Urinary bladder (tissue), 4 donors: ENCODE results near the gene GALR2. TPM values are rescaled to one million over a fixed set of nuclear protein-coding genes. Genes with fewer than 3 reads are reported as not detected.

Source experiments
- DNase-seq: peaks from one replicate; pipeline ENCODE4 v3.0.0-alpha.2; 2015; ENCODE audit errors: extremely low spot score
- H3K27ac ChIP-seq: one replicate; pipeline ENCODE4 v1.5.1; 2013; ENCODE audit warnings: low read depth, mild to moderate bottlenecking, moderate library complexity
- H3K36me3 ChIP-seq: one replicate; pipeline ENCODE4 v1.6.1; 2013; ENCODE audit warnings: mild to moderate bottlenecking, moderate library complexity; ENCODE audit not compliant: insufficient read depth
- H3K4me1 ChIP-seq: one replicate; pipeline ENCODE4 v1.6.1; 2013; ENCODE audit warnings: mild to moderate bottlenecking, moderate library complexity; ENCODE audit not compliant: insufficient read depth
- H3K4me3 ChIP-seq: one replicate; pipeline ENCODE4 v1.5.1; 2013; ENCODE audit warnings: low read depth, low read length
- WGBS: extraction: QIAGEN DNeasy Blood & Tissue Kit; methylation state at CpG from one replicate; pipeline ENCODE4 v1.1.7; 2013; 5-methylcytosine and 5-hydroxymethylcytosine counted together
- polyA plus RNA-seq: library from polyadenylated mRNA; stranded (reverse); fragments of 200-250 nt; gene quantifications from one replicate; pipeline ENCODE4 v1.2.3, GENCODE V29; 2013
- total RNA-seq: library from RNA; depleted of rRNA; stranded (reverse); fragments of >200 nt; gene quantifications from one replicate; pipeline ENCODE4 v1.2.3, GENCODE V29; 2014
- donor health status: healthy with polysubstance abuse.
- donor health status: healthy.

The GALR2 gene, protein sequence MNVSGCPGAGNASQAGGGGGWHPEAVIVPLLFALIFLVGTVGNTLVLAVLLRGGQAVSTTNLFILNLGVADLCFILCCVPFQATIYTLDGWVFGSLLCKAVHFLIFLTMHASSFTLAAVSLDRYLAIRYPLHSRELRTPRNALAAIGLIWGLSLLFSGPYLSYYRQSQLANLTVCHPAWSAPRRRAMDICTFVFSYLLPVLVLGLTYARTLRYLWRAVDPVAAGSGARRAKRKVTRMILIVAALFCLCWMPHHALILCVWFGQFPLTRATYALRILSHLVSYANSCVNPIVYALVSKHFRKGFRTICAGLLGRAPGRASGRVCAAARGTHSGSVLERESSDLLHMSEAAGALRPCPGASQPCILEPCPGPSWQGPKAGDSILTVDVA
- not detected for total RNA-seq
- polyA plus RNA-seq: 0.09 TPM

DNA sequence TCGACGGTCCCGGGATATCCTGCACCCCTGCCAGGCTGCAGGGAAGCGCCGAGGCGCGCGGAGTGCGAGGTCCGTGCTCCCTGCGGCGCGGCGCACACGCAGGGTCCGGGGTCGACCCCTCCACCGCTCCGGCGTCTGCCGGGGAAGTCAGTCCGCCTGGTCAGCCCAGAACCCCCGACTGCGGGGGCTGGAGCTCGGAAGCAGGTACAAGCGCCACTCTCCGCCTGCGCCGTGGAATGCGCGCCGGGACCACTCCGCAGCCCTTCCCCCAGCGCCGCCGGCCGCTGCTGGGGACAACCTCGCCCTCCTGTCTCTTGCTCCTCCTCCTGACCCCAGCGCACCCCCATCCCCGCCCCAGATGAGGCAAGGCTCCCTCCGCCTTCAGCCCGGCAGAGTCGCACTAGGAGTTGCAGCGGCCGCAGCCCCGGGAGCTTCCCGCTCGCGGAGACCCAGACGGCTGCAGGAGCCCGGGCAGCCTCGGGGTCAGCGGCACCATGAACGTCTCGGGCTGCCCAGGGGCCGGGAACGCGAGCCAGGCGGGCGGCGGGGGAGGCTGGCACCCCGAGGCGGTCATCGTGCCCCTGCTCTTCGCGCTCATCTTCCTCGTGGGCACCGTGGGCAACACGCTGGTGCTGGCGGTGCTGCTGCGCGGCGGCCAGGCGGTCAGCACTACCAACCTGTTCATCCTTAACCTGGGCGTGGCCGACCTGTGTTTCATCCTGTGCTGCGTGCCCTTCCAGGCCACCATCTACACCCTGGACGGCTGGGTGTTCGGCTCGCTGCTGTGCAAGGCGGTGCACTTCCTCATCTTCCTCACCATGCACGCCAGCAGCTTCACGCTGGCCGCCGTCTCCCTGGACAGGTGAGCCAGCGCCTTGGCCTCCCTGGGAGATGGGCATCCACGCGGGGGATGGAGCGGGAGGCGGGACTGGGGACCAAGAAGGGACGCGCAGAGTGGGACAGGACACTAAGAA is at the start of gene GALR2:
Gene GALR2, plus strand, starts transcription at position 392 of the 974 bp plus-strand sequence. Its CDS starts 103 bp downstream, at position 495.
- whole genome bisulfite sequencing: 2% methylated on average over 92 of the region's 92 CpGs
- no peaks in the 10 kb centered on the region for H3K4me1 ChIP-seq
- no peak within 1 kb of the TSS for H3K4me3 ChIP-seq
- no peak for DNase-seq
- H3K27ac ChIP-seq: no peak within 1 kb of the TSS
- no peaks in the 10 kb centered on the region for H3K36me3 ChIP-seq

DNA sequence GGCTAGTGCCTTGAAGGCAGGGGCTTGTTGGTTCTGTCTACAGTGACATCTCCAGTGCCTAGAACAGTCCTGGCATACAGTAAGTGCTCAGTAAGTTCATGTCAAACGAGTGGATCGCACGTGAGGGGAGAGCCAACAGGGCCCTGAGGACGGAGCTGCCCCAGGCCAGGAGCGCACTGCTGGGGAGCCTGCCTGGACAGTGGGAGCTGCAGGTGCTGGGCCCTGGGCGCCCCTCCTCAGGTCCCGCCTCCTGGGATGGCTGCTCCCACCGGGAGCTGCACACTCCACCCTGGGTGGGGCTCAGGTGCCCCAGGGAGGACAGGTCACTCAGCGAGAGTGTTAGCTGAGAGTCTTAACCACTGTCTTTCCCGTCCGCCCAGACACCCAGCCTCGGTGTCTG is 49.3 kb upstream of the GALR2 start:
- Histone ChIP-seq H3K4me3 (no peak overlapping the region), H3K36me3 (no peaks in the 10 kb centered on the region), H3K4me1 (no peaks in the 10 kb centered on the region), H3K27ac (no peak overlapping the region)
- DNase-seq: no peak
- WGBS: 85% methylated on average over 12 of the region's 12 CpGs

DNA sequence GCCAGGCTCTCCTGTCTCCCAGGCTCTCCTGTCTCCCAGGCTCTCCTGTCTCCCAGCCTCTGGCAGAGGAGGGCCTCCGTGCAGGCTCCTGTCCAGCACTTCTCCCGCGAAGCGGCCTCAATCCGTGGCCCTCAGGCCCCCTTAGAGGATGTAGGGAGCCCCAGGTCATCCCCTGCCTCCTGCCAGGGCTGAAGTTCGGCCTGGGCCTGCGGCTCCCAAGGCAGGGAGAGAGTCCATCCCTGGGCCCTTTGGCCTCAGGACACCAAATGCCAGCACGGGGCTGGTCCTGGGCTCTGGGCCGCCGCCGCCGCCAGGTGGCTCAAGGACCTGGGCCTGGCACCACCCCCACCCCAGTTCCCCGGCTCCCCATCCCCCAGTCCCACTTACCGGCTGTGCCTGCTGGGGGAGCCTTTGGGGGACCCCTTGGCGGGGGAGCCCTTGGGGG is 47.8 kb upstream of the GALR2 start:
- 64% methylated on average over 15 of the region's 15 CpGs for WGBS
- Histone ChIP-seq H3K27ac (peak overlapping the region; percentile 69), H3K36me3 (no peaks in the 10 kb centered on the region), H3K4me3 (peak overlapping the region; percentile 16), H3K4me1 (no peaks in the 10 kb centered on the region)
- DNase-seq: no peak

DNA sequence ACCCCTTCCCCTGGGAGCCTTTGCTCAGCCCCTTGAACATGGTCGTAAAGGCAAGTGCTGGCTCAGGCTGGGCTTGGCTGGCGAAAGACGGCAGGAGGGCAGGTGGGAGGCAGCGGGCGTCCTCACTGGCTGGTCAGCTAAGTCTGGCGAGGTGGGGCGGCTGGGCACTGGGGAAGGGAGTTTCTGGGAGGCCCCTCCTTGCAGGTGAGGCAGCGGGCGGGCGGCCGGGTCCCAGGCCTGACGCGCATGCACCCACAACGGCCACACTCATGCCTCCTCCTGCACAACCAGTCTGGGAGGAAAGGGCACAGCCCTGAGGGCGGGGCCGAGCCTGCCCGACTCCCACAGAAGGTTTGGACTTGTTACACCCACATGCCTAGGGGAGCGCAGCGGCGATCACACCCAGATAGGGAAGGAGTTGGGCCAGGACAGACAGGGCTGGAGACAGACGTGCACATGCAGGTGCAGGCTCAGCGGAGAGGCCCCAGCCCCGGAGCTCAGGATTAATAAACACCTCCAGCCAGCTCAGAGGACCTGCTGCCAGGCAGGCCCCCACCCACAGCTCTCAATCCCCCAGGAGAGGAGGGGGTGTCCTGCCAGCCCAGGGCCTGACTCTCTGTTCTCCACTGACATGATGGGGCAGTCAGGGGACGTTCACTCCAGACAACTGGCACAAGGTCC is 47.3 kb upstream of the GALR2 start, which contains the start of gene EVPL:
Gene EVPL, minus strand, starts transcription at position 148 of the 681 bp plus-strand sequence. Its CDS starts 108 bp downstream, at position 40.
- Histone ChIP-seq H3K4me1 (no peaks in the 10 kb centered on the region), H3K4me3 (peak within 1 kb of the TSS; percentile 16), H3K27ac (peak within 1 kb of the TSS; percentile 69), H3K36me3 (no peaks in the 10 kb centered on the region)
- peak; percentile 59 for DNase-seq
- 84% methylated on average over 24 of the region's 24 CpGs for WGBS

DNA sequence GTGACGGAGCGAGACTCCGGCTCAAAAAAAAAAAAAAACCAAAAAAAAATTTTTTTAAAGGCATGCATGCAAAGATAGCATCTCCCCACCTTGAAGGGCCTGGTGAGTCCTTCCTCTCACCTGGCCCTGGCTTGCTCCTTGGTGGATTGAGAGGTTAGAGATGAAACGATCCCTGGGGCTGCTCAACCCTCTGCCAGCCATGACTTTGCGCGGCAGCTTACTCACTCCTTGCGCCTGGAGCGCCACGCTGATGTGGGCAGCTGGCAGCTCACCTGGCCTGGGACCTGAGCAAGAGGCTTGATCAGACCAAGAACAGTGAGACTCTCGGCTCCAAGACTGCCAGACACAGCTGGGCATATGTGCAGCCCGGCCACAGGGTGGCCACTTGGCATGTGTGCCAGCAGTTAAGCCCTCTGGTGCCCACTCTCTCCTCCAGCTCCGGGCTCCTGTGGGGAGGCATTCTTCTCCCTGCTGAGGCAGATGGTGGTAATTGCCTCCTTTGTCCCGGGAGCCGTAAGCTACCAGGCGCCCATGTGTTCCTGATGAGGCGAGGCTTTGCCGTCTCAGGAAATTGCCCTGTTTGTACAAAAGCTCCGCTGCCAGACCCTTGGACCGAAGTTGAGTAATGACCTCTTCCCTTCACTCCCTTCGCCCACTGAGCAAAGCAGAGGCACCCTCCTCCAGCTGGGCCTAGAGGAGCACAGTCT is 42.4 kb upstream of the GALR2 start:
- H3K27ac ChIP-seq: no peak overlapping the region
- no peak for DNase-seq
- H3K4me3 ChIP-seq: no peak overlapping the region
- H3K36me3 ChIP-seq: no peaks in the 10 kb centered on the region
- no peaks in the 10 kb centered on the region for H3K4me1 ChIP-seq
- 87% methylated on average over 20 of the region's 20 CpGs for WGBS

DNA sequence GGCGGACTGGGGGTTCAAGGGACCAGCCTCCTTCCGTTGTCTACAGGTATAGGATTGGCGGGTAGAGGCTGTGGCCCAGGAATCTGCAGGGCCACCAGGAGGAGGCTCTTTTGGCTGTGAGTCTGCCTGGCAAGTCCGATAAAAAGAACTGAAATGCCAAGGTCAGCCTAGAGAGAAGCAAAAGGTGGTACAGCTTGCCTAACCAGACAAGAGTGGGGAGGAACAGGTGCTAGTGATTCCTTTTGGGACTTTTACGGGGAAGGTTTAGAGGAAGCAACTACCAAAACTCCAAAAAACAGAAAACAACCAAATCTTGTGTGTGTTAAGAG is 41.8 kb upstream of the GALR2 start:
- Histone ChIP-seq H3K36me3 (no peaks in the 10 kb centered on the region), H3K4me3 (no peak overlapping the region), H3K4me1 (no peaks in the 10 kb centered on the region), H3K27ac (no peak overlapping the region)
- no peak for DNase-seq
- 96% methylated on average over 5 of the region's 5 CpGs for WGBS

DNA sequence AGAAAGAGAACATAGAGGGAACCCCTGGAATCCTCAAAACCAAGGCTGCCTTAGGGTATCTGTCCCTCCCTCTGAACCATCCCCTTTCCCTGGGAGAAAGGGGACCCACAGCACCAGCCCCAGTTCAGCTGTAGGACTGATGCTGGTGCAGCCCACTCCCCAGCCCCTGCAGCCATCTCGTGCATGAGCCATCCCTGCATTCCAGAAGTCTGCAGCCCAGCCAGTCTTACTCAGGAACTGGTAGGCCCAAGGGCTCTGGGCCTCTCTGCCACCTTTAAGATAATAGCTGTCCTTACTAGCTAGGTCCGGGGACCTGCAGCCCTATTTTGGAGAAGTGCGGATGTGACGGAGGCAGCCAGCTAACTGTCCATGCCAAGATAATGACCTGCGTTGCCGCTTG is 41.4 kb upstream of the GALR2 start:
- WGBS: 97% methylated on average over 6 of the region's 6 CpGs
- no peak overlapping the region for H3K27ac ChIP-seq
- no peak overlapping the region for H3K4me3 ChIP-seq
- H3K36me3 ChIP-seq: no peaks in the 10 kb centered on the region
- DNase-seq: no peak
- no peaks in the 10 kb centered on the region for H3K4me1 ChIP-seq

DNA sequence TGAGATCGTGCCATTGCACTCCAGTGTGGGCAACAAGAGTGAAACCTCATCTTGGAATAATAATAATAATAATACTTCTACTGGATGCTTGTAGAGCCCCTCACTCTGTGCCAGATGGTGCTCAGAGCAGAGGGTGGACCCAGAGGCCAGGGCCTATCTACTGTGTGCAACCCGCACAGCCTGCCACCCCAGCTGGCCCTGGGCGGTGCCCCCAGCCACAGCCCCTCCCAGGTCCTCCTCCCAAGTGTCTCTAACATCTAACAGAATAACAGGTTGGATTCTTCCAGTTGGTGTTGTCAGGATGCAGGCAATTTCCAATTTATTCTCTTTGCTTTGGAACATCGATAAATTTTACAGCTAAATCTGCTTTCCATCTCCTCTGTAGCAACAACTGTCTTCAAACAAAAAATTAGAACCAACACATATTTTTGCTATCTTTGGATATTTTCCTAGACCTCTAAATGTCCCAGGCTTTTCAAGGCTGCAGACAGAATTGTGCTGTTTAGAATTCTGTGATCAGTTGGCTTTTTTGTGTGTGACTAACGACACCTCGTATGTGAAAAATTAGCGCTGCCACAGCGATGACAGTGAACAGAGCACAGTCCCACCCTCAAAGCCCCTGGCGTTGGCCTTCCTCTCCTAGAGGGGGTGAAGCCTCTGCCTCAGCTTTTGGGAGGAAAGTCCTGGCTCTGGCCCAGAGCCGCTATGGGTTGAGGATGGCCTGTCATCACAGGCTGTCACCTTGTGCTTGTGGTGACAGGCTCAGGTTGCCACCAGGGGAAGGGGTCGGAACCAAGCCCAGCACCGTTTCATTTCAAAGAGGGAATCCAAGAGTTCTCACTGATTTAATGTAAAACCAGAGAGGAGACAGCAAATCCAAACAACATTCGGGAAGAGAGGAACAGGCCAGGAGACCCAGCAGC is 39.9 kb upstream of the GALR2 start:
- 47% methylated on average over 13 of the region's 13 CpGs for WGBS
- Histone ChIP-seq H3K4me1 (no peaks in the 10 kb centered on the region), H3K27ac (no peak overlapping the region), H3K36me3 (no peaks in the 10 kb centered on the region), H3K4me3 (no peak overlapping the region)
- DNase-seq: no peak

DNA sequence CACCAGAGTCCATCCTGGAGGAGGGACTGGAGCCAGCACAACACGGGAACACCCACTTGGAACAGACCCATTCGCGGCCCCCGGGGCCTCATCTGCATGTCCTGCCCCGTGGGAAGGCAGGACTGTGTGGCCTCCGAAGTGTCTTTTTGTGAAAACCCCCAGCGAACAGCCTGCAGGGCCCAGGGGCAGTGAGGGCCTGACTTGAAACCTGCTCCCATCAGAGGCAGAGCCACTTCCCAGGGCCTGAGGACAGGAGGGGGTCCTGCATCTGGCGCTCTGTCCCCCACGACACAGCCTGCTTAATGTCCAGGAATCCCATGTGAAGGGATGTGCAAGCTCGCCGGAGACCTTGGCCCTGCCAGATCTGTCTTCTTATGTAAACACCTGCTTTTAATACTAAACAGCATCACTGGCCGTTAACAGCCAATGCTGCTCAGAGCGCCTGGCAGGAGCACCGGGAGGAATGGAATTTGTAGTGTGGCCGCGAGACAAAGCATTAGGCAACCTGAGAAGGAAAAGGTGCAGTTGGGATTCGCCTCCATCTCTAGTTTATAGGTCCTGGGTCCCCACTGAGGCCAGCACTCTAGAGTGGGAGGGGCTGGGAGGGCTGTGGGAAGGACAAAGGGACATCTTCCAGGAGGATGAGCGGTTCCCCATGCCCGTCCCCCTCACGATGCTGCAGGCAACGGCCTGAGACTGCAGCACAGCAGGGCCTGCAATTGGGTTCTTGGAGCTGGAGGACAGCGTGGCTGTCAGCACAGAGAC is 37.9 kb upstream of the GALR2 start:
- no peak for DNase-seq
- WGBS: 29% methylated on average over 22 of the region's 22 CpGs
- no peak overlapping the region for H3K27ac ChIP-seq
- no peaks in the 10 kb centered on the region for H3K4me1 ChIP-seq
- H3K4me3 ChIP-seq: no peak overlapping the region
- peaks cover 7% of the 10 kb centered on the region for H3K36me3 ChIP-seq

DNA sequence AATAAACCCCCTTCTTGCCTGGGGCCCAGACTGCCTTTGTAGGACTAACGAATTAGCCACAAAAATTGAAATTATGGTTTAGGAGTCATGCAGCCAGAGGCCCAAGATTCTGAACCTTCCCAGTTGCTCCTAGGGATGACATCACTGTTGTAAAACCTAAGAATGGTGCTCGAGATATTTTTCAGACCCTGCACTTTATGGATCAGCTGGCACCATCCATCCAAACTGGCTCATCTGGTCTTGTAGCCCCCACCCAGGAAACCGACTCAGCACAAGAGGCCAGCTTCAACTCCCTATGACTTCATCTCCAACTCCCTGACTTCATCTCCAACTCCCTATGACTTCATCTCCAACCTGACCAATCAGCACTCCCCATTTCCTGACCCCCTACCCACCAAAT is 36.5 kb upstream of the GALR2 start:
- no peak for DNase-seq
- Histone ChIP-seq H3K4me3 (no peak overlapping the region), H3K27ac (no peak overlapping the region), H3K36me3 (peaks cover 7% of the 10 kb centered on the region), H3K4me1 (no peaks in the 10 kb centered on the region)
- WGBS: 63% methylated on average over 3 of the region's 3 CpGs

DNA sequence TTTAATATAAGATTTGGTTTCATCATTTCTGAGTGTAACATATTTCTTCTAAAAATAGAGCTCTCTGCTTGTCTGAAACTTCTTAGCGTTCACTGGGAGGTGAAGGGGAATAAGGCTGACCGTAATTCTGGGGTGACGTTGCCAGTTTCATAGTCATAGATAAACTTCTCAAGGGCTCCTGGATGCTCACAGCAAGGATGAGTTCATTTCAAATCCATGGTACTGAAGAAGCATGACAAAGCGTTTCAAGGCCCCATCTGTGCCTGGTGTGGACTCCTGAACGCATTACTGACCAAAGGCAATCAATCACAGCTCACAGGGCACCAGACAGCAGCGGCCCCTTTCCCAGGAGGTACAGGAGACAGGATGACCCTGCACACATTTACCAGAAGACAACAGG is 35.5 kb upstream of the GALR2 start:
- Histone ChIP-seq H3K36me3 (peaks cover 7% of the 10 kb centered on the region), H3K4me3 (no peak overlapping the region), H3K4me1 (no peaks in the 10 kb centered on the region), H3K27ac (no peak overlapping the region)
- WGBS: 65% methylated on average over 6 of the region's 6 CpGs
- DNase-seq: no peak

DNA sequence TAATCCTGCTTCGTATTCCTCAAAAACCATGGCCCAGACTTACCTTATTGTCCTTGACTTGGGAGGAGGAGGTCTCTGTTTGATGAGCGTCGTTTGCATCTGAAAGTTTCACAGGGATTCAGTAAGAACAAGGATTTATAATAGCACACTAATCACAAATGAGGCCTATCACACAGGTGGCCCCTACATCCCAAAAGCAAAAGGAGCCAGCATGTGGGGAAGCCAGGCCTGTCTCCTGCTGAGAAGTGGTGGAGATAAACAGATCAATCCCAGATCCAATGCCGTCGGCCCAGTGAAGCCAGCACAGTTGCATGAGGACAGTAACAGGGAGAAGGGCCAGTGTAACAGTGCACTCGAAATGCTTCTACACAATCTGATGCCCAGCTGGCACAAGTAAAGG is 34.2 kb upstream of the GALR2 start:
- Histone ChIP-seq H3K27ac (no peak overlapping the region), H3K4me3 (no peak overlapping the region), H3K4me1 (no peaks in the 10 kb centered on the region), H3K36me3 (peaks cover 7% of the 10 kb centered on the region)
- DNase-seq: no peak
- WGBS: 79% methylated on average over 6 of the region's 6 CpGs
